AML-193 (cell line): ENCODE data around the gene ADAM15.

ENCODE experiments used
- DNase-seq, 2 experiments: peaks; one replicate each; lab custom pipeline; 2025; lab: John Stamatoyannopoulos, UW

ADAM15 gene

GRCh38 chr1:155086856-155087535, 35.9 kb downstream of the ADAM15 start:
- no peak for DNase-seq

GRCh38 chr1:155091071-155092051, 40.2 kb downstream of the ADAM15 start:
- peak; percentile 46 to 56 for DNase-seq

DNA sequence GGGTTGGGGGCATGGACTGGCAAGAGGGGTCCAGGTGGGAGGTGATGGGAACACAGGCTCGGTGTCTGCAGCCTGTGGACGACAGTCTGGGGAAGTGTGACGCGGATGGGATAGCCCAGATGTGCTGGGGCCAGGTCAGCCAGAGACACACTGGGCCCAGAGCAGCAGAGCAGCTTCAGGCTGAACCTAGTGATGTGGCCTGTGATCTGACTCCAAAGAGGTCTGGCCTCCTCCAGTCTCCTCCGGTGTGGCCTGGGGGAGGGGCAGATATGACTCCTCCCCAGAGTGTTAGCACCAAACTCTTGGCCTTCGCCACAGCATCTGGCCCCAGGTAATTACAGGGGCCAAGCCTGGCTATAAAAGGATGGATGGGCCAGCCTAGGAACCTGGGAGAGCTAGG, 41.0 kb downstream of the ADAM15 start:
- no peak for DNase-seq

- DNase-seq: no peak
Observed at GRCh38 chr1:155092641-155093040, 41.5 kb downstream of the ADAM15 start.

DNA sequence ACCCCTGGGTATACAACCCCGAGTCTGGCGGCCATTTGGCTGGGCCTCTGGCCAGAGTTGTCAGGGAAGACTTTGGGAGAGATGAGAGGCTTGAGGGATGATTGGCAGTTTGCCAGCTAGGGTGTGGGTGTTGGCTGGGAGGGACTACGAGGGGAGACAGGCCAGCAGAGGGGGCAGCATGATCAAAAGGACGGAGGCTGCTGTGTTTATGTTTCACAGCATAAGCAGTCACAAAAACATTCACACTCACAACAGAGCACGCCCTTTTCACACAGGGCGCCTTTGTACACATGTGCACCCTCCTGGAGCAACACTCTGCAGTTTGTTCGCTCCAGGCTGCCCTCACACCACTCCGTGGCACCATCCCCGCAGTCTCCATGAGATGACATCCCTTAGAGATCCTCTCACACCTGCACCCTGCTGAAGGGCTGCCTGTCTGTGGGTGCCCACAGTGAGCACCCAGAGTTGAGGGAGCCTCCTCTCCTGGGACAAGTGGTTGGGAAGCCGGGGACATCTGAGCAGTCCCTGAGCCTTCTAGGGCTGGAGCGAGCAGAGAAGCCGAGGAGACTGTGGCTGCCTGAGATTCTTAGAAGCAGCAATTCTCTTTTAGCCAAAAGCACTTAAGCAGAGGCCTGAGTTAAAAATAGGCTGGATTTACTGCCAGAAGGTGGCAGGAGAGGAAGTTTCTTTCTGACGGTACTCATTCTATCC, 43.0 kb downstream of the ADAM15 start:
- peak; percentile 49 to 57 for DNase-seq

GRCh38 chr1:155094622-155094948, 43.5 kb downstream of the ADAM15 start:
- no peak for DNase-seq

DNA sequence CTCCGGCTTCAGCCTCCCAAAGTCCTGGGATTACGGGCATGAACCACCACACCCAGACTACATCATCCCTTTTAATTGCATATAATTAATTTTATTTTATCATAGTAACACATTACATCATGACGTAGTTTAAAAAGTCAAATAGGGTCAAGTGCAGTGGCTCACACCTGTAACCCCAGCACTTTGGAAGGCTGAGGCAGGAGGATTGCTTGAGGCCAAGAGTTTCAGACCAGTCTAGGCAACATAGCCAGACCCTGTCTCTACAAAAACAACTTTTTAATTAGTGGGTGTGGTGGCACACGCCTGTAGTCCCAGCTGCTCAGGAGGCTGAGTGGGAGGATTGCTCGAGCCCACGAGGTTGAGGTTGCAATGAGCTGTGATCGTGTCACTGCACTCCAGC, 48.2 kb downstream of the ADAM15 start:
- no peak for DNase-seq

- no peak for DNase-seq
Observed at GRCh38 chr1:155103325-155103724, 52.2 kb downstream of the ADAM15 start.

- DNase-seq: no peak
Observed at GRCh38 chr1:155104605-155105534, 53.8 kb downstream of the ADAM15 start.

GRCh38 chr1:155105604-155106011, 54.5 kb downstream of the ADAM15 start:
- DNase-seq: no peak

- no peak for DNase-seq
Observed at GRCh38 chr1:155106862-155107261, 55.7 kb downstream of the ADAM15 start.

DNA sequence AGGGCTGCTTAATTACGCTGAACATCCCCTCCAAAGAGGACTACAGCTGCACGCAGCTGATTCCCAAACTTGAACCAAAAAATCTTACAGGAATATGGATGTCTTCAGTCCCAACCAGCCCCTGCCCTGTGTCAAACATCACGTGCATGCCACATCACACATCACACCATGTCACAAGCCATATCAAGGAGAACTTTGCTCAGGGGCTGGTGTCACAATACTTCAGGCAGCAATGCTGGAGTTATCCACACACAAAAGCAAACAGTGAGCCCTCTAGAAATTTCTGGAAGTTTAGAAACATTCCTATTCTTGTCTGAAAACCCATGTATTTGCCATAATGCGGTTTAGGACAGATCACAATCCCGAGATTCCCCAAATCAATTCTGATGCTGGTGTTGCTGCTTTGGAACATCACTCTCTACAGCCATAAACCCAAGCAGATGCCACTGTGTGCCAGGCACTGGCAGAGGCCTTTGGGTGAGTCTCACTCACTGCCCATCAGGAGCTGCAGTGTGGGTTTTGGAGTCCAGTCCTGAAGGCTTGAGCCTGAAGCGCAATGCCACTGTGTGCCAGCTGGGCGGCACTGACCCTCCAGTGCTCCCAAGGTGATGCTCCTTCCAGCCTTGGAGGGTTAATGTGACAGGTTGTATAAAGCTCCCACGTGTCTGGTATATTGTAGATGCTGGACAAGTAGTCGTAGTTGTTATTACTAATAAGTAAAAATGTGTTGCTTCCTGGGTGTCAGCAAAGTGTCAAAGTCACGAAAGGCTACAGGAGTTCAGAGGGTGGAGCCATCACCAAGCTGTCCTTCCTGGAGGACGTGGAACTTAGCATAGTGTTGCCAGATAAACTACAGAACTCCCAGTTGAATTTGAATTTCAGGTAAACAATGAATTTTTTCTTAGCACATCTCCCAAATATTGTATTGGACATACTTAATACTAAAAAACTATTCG, 56.5 kb downstream of the ADAM15 start:
- DNase-seq: no peak

GRCh38 chr1:155108296-155108695, 57.2 kb downstream of the ADAM15 start:
- no peak for DNase-seq

GRCh38 chr1:155110381-155110780, 59.3 kb downstream of the ADAM15 start:
- no peak for DNase-seq

GRCh38 chr1:155110826-155111225, 59.7 kb downstream of the ADAM15 start:
- no peak for DNase-seq
